Activated effector memory CD4-positive, alpha-beta T cell treated with anti-CD3 and anti-CD28 coated beads, Interleukin-2, amount 50 U/mL, for 16 hours (primary cell): Measurements from ENCODE around the gene RBMY1F.
"Not testable (repeated sequence)": the region's sequence is repeated elsewhere in the genome, so short reads cannot be mapped to it uniquely, and the experiment has no call there.

Experiments
- DNase-seq: peaks from one replicate; pipeline ENCODE4 v3.0.0-alpha.2; 2020

Gene RBMY1F

DNA sequence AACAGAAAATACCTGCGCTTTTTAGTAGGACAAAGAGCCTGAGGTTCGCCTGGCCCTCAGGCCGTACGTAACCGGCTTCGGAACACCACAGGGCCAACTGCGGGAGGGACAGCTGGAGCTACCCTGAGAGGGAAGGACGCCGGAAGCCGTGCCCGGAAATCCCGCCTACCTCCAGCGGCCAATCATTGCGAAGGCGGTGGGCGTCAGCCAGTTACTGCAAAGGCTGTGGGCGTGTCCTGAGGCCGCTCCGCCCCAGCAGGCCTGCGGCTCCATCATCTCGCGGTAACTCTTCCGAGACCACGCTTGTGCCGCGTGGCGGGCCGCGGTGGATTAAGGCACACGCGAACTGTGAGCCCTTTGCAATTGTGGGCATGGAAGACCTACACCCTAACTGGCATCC is at the start of gene RBMY1F:
RBMY1F (minus strand) TSS at position 101 of the 400 bp plus-strand sequence. CDS start 1,954 bp downstream, outside the sequence.
- DNase-seq: not testable (repeated sequence)

DNA sequence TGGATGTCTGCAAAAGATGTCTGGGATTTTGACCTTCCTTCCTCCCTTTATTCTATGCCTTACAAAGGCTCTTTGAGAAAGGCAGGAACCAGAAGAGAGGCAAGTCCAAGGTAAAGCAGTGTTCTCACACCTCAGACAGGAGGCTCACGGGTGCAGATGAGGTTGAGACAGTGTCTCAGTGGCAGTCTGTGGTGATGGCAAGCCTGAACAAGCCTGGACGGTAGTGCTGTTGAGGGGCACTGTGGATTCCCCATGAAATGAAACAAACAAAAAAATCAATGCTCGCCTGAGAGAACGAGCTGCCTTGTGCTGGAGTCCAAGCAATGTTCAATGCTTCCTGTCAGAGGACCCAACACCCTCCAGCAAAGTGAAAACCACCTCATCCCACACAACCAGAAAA is 31.6 kb downstream of the RBMY1F start:
- not testable (repeated sequence) for DNase-seq

DNA sequence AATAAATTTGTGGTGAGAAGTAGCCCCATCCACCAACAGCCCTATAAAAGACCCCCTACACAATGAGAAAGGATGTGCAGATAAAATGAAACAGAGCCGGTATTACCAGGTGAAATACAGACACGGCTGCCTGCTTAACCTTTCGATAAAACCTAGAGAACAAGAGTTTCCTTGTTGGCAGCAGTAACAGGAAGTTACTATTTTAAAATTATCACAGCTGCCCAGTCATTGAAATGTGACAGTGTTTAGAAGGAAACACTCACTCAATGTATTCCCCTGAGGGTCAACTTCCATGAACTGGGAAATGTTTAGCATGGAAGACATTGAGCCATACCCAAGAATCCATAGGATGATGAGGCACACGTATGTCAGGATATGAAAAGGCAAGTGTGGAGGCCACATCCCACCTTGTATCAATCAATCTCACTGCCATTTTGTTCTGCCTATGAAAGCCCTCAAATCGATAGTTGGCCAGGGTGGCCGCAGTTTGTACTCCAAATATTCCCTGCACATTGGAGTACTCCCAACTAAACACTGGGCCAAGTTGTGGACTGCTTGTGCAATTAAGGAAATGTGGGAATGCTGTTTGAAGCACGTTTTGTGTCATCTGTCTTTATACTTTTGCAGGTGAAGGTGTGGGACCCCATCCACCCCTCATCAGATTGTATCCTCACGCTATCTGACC is 41.6 kb downstream of the RBMY1F start:
- DNase-seq: not testable (repeated sequence)

DNA sequence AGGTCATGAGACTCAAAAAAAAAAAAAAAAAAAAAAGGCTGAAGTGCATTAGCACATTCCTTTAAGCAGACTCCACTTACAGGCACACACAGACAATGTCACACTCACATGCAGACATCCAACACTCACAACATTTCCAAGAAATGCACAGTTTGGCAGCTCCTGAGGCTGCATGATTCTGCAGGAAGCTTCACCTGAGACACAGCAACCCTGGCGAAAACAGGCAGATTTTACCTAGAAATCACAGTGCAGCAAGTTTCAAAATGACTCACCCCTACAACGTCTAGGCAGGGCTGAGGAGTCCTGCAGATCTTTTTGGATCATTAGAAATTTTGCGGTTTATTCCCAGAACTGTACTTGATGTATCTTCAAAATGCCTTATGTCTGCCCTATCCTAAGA is 48.0 kb downstream of the RBMY1F start:
- not testable (repeated sequence) for DNase-seq

DNA sequence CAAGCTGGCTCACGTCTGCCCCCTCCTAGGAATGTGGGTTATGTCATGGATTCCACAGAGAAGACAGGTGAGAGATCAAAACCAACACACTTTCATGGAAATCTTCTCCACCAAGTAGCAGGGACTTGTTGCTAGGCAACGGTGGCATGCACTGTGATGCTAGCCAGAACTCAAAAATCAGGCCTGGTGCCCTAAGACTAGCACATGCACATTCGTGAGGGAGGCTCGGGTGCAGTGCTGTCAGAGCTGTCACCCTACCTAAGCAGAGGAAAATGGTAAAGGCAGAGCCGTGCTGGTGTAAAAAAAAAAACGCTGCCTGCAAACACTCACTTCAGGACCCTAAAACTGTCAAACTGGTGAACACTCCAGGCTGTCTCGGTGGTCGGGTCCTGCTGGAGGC is 52.2 kb downstream of the RBMY1F start:
- not testable (repeated sequence) for DNase-seq
